IMR-90 (cell line): ENCODE results near the gene ARF5.

Experiments used
- POLR2A ChIP-seq: IDR thresholded peaks from 2 replicates; pipeline ENCODE4 v1.6.1; 2012; ENCODE audit warnings: mild to moderate bottlenecking, low read depth, low read length
- TF ChIP-seq, protein P1 (sequence below): conservative IDR thresholded peaks from 2 replicates; pipeline ENCODE4 v1.5.1; 2012; ENCODE audit warnings: mild to moderate bottlenecking, low read depth, low read length, improper control_type of control experiment
- TF ChIP-seq, protein P2 (sequence below): fragments of 150-350 bp; IDR thresholded peaks from 2 replicates; pipeline ENCODE4 v1.6.1; 2016; ENCODE audit warnings: low read depth, mild to moderate bottlenecking, low read length, moderate library complexity, borderline replicate concordance

DNA sequence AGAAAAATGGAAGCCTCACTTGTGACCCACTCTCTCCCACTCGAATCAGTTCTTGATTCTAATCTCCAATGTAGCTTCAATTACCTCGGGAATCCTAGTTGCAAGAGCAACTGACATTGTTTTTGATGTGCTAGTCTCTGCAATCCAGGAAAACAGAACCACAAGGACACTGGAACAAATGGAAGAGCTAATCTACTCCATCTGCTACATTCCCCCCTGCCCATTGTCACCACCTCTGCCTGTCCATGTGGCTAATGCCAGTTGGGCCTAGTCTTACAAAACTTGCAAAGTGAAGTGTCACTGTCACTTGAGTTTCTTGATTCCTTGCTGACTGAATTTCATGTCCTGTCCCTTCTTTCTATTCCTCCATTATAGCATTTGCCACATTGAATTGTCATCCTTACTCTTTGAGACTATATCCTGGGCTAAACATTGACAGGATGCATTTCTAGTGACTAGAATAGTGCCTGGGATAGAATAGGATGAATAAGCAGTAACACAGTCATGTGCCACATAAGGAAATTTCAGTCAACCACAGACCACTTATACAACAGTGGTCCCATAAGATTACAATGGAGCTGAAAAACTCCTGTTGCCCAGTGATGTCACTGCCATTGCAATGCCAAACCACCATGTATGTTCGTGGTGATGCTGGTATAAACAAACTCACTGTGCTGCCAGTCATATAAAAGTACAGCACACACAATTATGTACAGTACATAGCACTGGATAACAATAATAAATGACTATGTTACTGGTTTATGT is 16.3 kb upstream of the ARF5 start:
- TF ChIP-seq, protein P1, sequence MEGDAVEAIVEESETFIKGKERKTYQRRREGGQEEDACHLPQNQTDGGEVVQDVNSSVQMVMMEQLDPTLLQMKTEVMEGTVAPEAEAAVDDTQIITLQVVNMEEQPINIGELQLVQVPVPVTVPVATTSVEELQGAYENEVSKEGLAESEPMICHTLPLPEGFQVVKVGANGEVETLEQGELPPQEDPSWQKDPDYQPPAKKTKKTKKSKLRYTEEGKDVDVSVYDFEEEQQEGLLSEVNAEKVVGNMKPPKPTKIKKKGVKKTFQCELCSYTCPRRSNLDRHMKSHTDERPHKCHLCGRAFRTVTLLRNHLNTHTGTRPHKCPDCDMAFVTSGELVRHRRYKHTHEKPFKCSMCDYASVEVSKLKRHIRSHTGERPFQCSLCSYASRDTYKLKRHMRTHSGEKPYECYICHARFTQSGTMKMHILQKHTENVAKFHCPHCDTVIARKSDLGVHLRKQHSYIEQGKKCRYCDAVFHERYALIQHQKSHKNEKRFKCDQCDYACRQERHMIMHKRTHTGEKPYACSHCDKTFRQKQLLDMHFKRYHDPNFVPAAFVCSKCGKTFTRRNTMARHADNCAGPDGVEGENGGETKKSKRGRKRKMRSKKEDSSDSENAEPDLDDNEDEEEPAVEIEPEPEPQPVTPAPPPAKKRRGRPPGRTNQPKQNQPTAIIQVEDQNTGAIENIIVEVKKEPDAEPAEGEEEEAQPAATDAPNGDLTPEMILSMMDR = no peak
- TF ChIP-seq, protein P2, sequence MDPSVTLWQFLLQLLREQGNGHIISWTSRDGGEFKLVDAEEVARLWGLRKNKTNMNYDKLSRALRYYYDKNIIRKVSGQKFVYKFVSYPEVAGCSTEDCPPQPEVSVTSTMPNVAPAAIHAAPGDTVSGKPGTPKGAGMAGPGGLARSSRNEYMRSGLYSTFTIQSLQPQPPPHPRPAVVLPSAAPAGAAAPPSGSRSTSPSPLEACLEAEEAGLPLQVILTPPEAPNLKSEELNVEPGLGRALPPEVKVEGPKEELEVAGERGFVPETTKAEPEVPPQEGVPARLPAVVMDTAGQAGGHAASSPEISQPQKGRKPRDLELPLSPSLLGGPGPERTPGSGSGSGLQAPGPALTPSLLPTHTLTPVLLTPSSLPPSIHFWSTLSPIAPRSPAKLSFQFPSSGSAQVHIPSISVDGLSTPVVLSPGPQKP = no peak
- TF ChIP-seq POLR2A = no peak
